Heart right ventricle (tissue), 16 donors: ENCODE results near the gene MAGEA3. TPM values are rescaled to one million over a fixed set of nuclear protein-coding genes. Genes with fewer than 3 reads are reported as not detected.
"Not testable (repeated sequence)": the region's sequence is repeated elsewhere in the genome, so short reads cannot be mapped to it uniquely, and the experiment has no call there.

ENCODE experiments used
- ATAC-seq, 8 donors: fragments of 200-7000 bp; cut with Tn5 transposase; one replicate each; pipeline ENCODE4 v1.9.1; 2020; ENCODE audit warnings: mild to moderate bottlenecking in 8 of 8, moderate library complexity in 8 of 8, moderate number of reproducible peaks in 1 of 8
- DNase-seq, 2 donors: peaks; one replicate each; pipeline ENCODE4 v3.0.0-alpha.2; 2020
- H3K27ac ChIP-seq, 10 donors: fragments of 200-600 bp; sonication (generic) in 2 of 10; one replicate each; pipeline versions ENCODE4 v1.5.0 to v1.8.0; 2020 to 2022; ENCODE audit warnings: mild to moderate bottlenecking in 3 of 10
- H3K27me3 ChIP-seq, 7 donors: fragments of 200-600 bp; one replicate each; pipeline ENCODE4 v1.8.0; 2021 to 2022; ENCODE audit warnings: mild to moderate bottlenecking in 2 of 7
- H3K36me3 ChIP-seq, 9 donors: fragments of 200-600 bp; sonication (generic) in 1 of 9; one replicate each; pipeline versions ENCODE4 v1.5.0 to v1.8.0; 2020 to 2022; ENCODE audit warnings: mild to moderate bottlenecking in 2 of 9
- H3K4me1 ChIP-seq, 9 donors: fragments of 200-600 bp; sonication (generic) in 1 of 9; one replicate each; pipeline versions ENCODE4 v1.5.0 to v1.8.0; 2020 to 2022; ENCODE audit warnings: mild to moderate bottlenecking in 4 of 9
- H3K4me3 ChIP-seq, 10 donors: fragments of 200-600 bp; sonication (generic) in 2 of 10; one replicate each; pipeline versions ENCODE4 v1.5.0 to v1.8.0; 2020 to 2022; ENCODE audit warnings: mild to moderate bottlenecking in 7 of 10, moderate library complexity in 2 of 10
- H3K9me3 ChIP-seq, 11 donors: fragments of 200-600 bp in 10 of 11; sonication (generic) in 2 of 11; one replicate each; pipeline versions ENCODE4 v1.5.0 to v1.8.0; 2013 to 2022; ENCODE audit warnings: mild to moderate bottlenecking in 2 of 11, control low read depth in 1 of 11, moderate library complexity in 1 of 11
- CTCF ChIP-seq, 9 donors: fragments of 200-600 bp; sonication (generic) in 2 of 9; IDR thresholded peaks; one replicate each; pipeline versions ENCODE4 v1.5.0 to v1.8.0; 2021 to 2022; ENCODE audit warnings: antibody characterized with exemption in 9 of 9, mild to moderate bottlenecking in 5 of 9, moderate library complexity in 1 of 9
- WGBS, 2 donors: extraction: QIAGEN DNeasy Blood & Tissue Kit; methylation state at CpG; one replicate each; pipeline ENCODE4 v1.1.7; 2013; ENCODE audit warnings: inconsistent platforms in 1 of 2; 5-methylcytosine and 5-hydroxymethylcytosine counted together
- intact Hi-C, 10 donors: fragments of 100-400 bp; cut with DNase I; formaldehyde crosslinking; loops; one replicate each; pipeline versions ENCODE4 v1.11.1 to v1.14.2; 2022
- long read RNA-seq, 3 donors: library from polyadenylated mRNA; unstranded; transcript quantifications; one replicate each; pipeline ENCODE4 v2.0.0, GENCODE V29; 2020 to 2021
- polyA plus RNA-seq, 2 donors: library from polyadenylated mRNA; stranded (reverse); fragments of 200-250 nt; gene quantifications; one replicate each; pipeline ENCODE4 v1.2.3, GENCODE V29; 2013
- total RNA-seq, 10 donors: library from RNA; stranded (reverse); fragmentation: NEBNext Ultra II Directional in 3 of 10; extraction: Animal tissue kit (Norgen Biotek cat#: 25700) in 3 of 10; gene quantifications; one replicate each; pipeline versions ENCODE4 v1.2.1 to v1.2.4, GENCODE V29; 2021 to 2023
- donor health status: Arrhythmogenic right ventricular cardiomyopathy.
- donor health status: ischemic (EF 13 %, LVEDD 7.1; RV severe dilation, severe dysfunction).
- donor health status: healthy with polysubstance abuse.
- donor health status: DM: no; HTN: yes; CAD: no.
- donor health status: DM: no; HTN: no; CAD: no.
- donor health status: ischemic (EF 25% LVEDD 6.9; RV normal size, moderate dysfunction).
- donor health status: ischemic (EF 25% LVEDD 5.7; RV mildly dilated, moderate dysfunction).
- donor health status: healthy.
- donor health status: DM: yes; HTN: yes; CAD: no.
- donor health status: Ischemic cardiomyopathy.
- donor health status: ischemic (EF 35%, LVEDD 5.7; RV mildly dilated, moderate dysfunction).
- donor health status: nonischemic (EF 11% LVEDD 7.7; RV severe dilation, severe dysfunction).
- donor health status: DM: yes; HTN: yes; CAD: no.
- donor health status: PGD.
- donor health status: ischemic (EF 29% LVEDD 5.4; RV normal size, mild dysfunction).
- donor health status: nonischemic (EF 23%, LVEDD 6.1; RV moderate dilation, normal function).

The MAGEA3 gene
- total RNA-seq (not detected), polyA plus RNA-seq (not detected)
- long read RNA-seq, donor 1, result 0 reads
- long read RNA-seq, donor 2, result 0 reads
- long read RNA-seq, donor 3, result 0 reads

- DNase-seq, H3K4me3 ChIP-seq, ATAC-seq, H3K9me3 ChIP-seq, H3K4me1 ChIP-seq, H3K27ac ChIP-seq, intact Hi-C loops, H3K27me3 ChIP-seq, H3K36me3 ChIP-seq: not testable (repeated sequence)
- 90 to 95% methylated on average over 3 to 4 of the region's 34 CpGs for WGBS, 2 donors
Observed at GRCh38 chrX:152697952-152698931, at the start of gene MAGEA3. Gene MAGEA3, plus strand, starts transcription at chrX:152698794. Its CDS starts 2,039 bp downstream, at chrX:152700833.

DNA sequence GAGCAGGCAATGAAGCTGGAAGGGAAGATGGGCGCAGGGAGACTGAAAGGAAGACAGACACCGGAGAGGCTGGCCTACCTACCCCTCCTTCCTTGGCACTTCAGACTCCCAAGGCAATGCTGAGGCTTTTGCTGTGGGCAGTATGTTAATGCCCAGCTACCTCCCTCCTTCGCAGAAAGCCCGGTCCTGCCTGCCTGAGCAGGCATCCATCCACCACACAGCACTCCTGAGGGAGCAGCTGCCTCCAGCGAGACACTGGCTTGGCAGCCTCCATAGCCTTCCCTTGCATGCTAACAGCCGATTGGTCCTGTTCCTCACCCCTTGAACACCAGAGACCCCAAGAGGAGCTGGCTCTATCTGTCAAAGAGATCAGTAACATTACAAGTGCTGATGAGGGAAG, 46.5 kb upstream of the MAGEA3 start:
- Histone ChIP-seq H3K36me3 (no peaks in the 10 kb centered on the region), H3K9me3 (no peaks in the 10 kb centered on the region), H3K4me1 (no peaks in the 10 kb centered on the region), H3K27ac (no peak overlapping the region), H3K4me3 (no peak overlapping the region), H3K27me3 (no peaks in the 10 kb centered on the region)
- intact Hi-C loops, result no loop called here
- ATAC-seq, result no peak
- no peak for DNase-seq
- no peak for TF ChIP-seq CTCF (IDR thresholded peaks at IDR 0.05)
- WGBS, 2 donors, result 91 to 96% methylated on average over 5 to 6 of the region's 6 CpGs

GRCh38 chrX:152652467-152652866, 46.1 kb upstream of the MAGEA3 start:
- no peaks in the 10 kb centered on the region for H3K4me1 ChIP-seq
- DNase-seq, result no peak
- TF ChIP-seq CTCF (IDR thresholded peaks at IDR 0.05), result no peak
- H3K27ac ChIP-seq, result no peak overlapping the region
- ATAC-seq, result no peak
- no peaks in the 10 kb centered on the region for H3K27me3 ChIP-seq
- no peaks in the 10 kb centered on the region for H3K9me3 ChIP-seq
- H3K4me3 ChIP-seq, result no peak overlapping the region
- H3K36me3 ChIP-seq, result no peaks in the 10 kb centered on the region
- intact Hi-C loops, result no loop called here
- 89 to 95% methylated on average over 16 of the region's 16 CpGs for WGBS, 2 donors

GRCh38 chrX:152656087-152656486, 42.5 kb upstream of the MAGEA3 start:
- ATAC-seq, result no peak
- DNase-seq, result no peak
- Histone ChIP-seq H3K27ac (no peak overlapping the region), H3K4me1 (no peaks in the 10 kb centered on the region), H3K9me3 (no peaks in the 10 kb centered on the region), H3K36me3 (no peaks in the 10 kb centered on the region), H3K27me3 (no peaks in the 10 kb centered on the region), H3K4me3 (no peak overlapping the region)
- TF ChIP-seq CTCF (IDR thresholded peaks at IDR 0.05), result no peak
- WGBS, 2 donors, result 85 to 98% methylated on average over 4 of the region's 4 CpGs
- intact Hi-C loops, result no loop called here

- ATAC-seq (no peak), DNase-seq (no peak)
- Histone ChIP-seq H3K4me3 (no peak overlapping the region), H3K36me3 (no peaks in the 10 kb centered on the region), H3K27ac (no peak overlapping the region), H3K27me3 (no peaks in the 10 kb centered on the region), H3K9me3 (no peaks in the 10 kb centered on the region), H3K4me1 (no peaks in the 10 kb centered on the region)
- WGBS, 2 donors, result 85 to 87% methylated on average over 7 of the region's 7 CpGs
- intact Hi-C loops, result no loop called here
- TF ChIP-seq CTCF (IDR thresholded peaks at IDR 0.05), result no peak
Observed at GRCh38 chrX:152656890-152657289, 41.7 kb upstream of the MAGEA3 start.
